GM12801 (cell line): ENCODE results near the gene RPE65.

Source experiments
- CTCF ChIP-seq: IDR thresholded peaks from one replicate; pipeline ENCODE4 v1.5.1; 2011; ENCODE audit warnings: control low read depth; ENCODE audit not compliant: insufficient read length; ENCODE audit errors: extremely low read depth

RPE65 gene

GRCh38 chr1:68448365-68448764, 1.4 kb downstream of the RPE65 start:
- TF ChIP-seq CTCF = no peak

GRCh38 chr1:68445709-68446108, 4.0 kb downstream of the RPE65 start:
- TF ChIP-seq CTCF = no peak

- no peak for TF ChIP-seq CTCF
These were observed 6.8 kb downstream of the RPE65 start for GRCh38 chr1:68442822-68443556.

- no peak for TF ChIP-seq CTCF
These were observed 7.7 kb downstream of the RPE65 start for GRCh38 chr1:68442006-68442405.

GRCh38 chr1:68438310-68438709, 11.4 kb downstream of the RPE65 start:
- no peak for TF ChIP-seq CTCF

- no peak for TF ChIP-seq CTCF
These were observed 16.4 kb downstream of the RPE65 start for GRCh38 chr1:68433395-68433794.

GRCh38 chr1:68431076-68431475, 18.7 kb downstream of the RPE65 start:
- no peak for TF ChIP-seq CTCF
